AG10803 (cell line): ENCODE data around the gene SLC13A3.

Source experiments
- DNase-seq: peaks from one replicate; pipeline ENCODE4 v3.0.0; 2010; ENCODE audit warnings: low read depth
- H3K4me3 ChIP-seq: 2 replicates; pipeline ENCODE4 v1.5.1; 2011; ENCODE audit warnings: mild to moderate bottlenecking, low read length, control low read depth
- TF ChIP-seq, protein P1 (sequence below): conservative IDR thresholded peaks from 2 replicates; pipeline ENCODE4 v1.5.1; 2011; ENCODE audit warnings: mild to moderate bottlenecking, low read length, control low read depth, inconsistent platforms

The SLC13A3 gene

DNA sequence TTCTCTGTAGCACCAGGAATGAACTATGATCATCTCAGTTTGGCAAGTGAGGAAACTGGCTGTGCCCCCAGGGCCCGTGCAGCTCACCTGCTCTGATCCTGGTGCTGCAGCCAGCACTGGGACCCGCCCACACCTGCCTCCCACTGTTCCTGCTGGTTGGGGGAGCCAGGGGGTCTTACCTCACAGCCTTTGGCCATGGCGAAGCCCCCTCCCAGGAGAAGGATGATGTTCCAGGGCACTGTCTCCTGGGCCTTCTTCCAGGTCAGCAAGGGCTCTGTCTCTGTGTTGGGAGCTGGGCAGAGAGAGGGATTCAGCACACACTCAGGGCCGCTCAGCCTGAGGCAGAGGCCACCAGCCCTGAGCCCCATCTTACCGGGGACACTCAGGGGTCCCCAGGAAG lies 75.9 kb downstream of the SLC13A3 start:
- H3K4me3 ChIP-seq = no peak overlapping the region
- TF ChIP-seq, protein P1, sequence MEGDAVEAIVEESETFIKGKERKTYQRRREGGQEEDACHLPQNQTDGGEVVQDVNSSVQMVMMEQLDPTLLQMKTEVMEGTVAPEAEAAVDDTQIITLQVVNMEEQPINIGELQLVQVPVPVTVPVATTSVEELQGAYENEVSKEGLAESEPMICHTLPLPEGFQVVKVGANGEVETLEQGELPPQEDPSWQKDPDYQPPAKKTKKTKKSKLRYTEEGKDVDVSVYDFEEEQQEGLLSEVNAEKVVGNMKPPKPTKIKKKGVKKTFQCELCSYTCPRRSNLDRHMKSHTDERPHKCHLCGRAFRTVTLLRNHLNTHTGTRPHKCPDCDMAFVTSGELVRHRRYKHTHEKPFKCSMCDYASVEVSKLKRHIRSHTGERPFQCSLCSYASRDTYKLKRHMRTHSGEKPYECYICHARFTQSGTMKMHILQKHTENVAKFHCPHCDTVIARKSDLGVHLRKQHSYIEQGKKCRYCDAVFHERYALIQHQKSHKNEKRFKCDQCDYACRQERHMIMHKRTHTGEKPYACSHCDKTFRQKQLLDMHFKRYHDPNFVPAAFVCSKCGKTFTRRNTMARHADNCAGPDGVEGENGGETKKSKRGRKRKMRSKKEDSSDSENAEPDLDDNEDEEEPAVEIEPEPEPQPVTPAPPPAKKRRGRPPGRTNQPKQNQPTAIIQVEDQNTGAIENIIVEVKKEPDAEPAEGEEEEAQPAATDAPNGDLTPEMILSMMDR = no peak
- DNase-seq = no peak

DNA sequence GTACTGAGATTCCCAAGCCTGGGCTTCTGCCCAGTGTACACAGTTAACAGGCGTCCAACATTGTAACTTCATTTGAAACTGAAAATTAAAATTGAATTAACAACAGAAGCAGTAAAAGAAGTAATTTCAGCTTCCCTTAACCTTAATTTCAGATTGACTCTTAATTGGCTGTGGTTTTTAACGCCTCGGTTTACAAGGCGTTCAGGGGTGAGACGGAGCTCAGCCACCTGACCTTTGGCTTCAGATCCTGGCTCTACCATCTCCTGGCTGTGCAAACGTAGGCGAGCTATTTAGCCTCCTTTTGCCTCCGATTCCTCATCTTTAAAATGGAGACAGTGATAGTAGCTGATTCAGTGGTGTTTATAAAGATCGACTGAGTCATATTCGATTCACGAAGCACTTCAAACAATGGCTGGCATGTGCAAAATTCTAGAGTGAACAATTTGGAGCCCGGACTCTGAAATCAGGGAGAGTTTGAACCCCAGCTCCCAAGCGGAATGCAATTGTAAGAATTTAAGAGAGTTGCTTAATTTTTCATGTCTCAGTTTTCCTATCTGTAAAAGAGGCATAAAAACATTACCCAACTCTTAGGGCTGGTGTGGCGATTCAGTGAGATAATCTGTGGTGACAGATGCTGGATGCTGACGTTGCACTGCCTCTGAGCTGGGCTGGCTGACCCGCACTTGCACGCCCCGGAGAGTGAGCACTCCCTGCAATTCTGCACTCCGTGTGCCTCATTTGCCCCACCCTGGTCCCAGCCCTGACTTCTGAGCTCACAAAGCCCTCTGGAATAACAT lies 77.3 kb downstream of the SLC13A3 start:
- TF ChIP-seq, protein P1 = no peak
- DNase-seq = no peak
- no peak overlapping the region for H3K4me3 ChIP-seq

DNA sequence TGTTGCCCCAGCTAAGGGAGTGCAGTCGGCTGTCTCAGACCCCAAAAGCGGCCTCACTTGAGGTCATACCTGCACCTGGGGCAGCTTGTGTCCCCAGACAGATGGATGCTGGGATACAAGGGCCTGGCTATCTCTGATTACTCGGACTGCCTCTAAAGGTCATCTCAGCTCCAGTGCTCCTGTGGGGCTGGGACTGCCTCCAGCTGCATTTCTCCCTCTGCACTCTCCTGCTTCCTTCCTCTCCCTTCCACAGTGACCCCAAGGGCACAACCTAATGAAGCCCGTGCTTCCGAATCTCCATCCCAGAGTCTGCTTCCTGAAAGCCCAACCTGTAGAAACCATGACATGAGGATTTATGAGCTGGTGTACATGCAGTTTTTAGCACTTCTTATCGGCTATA lies 78.0 kb downstream of the SLC13A3 start:
- DNase-seq = no peak
- H3K4me3 ChIP-seq = no peak overlapping the region
- TF ChIP-seq, protein P1 = no peak

DNA sequence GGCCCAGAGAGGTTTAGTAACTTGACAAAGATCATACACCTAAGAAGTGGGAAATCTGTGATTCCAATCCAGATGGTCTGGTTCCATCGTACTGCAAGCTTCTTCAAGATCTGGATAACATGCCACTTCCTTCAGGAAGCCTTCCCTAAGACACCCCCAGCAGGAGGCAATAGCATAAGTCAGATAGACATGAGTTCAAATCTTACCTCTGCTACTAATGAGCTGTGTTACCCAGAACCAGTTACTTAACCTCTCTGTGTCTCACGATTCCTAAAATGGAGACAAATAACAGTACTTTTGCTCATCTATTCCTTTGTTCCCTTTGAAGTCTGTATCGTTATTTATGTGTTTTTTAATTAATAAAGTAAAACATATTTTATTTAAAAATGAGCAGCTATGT lies 78.5 kb downstream of the SLC13A3 start:
- H3K4me3 ChIP-seq = no peak overlapping the region
- TF ChIP-seq, protein P1 = no peak
- no peak for DNase-seq

DNA sequence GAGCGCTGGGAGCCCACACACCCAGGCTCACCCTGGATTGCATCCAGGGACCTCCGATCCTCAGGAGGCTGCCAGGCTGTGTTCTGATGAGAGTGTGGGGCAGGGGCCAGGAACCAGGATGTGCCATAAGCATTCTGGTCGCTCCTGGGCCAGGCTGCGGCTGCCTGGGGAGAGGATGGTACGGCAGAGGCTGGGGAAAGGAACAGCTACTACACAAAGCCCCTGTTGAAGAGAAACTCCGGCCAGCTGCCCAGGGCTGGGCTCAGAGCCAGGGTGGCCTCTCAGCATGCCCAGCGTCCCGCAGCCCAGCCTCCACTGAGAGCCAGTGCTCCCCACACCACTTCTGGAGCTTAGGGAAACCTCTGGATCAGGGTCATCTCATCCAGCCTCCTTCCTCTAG lies 79.1 kb downstream of the SLC13A3 start:
- TF ChIP-seq, protein P1 = no peak
- no peak for DNase-seq
- no peak overlapping the region for H3K4me3 ChIP-seq

DNA sequence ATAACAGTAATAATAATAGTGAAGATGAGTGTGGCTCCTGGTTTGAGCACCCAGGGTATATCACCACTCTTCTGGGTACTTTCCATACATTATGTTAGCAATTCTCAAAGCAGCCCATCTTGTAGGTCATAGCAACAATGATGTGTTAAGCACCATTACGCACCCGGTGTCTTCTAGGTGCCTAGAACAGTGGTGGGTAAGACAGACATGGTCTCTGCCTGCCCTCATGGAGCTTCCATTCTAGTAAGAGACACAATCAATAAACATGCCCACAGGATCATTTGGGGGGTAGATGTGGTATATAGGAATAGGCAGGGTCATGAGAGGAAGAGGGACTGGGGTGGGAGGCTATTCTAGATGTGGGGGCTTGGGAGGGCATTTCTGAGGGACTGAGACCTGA lies 79.8 kb downstream of the SLC13A3 start:
- TF ChIP-seq, protein P1 = no peak
- DNase-seq = no peak
- H3K4me3 ChIP-seq = no peak overlapping the region

DNA sequence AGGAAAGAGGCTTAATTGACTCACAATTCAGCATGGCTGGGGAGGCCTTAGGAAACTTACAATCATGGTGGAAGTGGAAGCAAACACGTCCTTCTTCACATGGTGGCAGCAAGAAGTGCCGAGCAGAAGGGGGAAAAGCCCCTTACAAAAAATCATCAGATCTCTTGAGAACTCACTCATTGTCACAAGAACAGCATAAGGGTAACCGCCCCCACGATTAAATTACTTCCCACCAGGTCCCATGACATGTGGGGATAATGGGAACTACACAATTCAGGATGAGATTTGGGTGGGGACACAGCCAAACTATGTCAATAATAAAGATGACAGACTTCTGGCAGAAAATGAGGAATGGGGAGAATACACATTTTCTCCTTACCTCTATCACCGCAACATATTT lies 80.3 kb downstream of the SLC13A3 start:
- H3K4me3 ChIP-seq = no peak overlapping the region
- TF ChIP-seq, protein P1 = no peak
- no peak for DNase-seq
